Right lobe of liver (tissue), 4 donors: ENCODE data around the gene NDUFS8.

ENCODE experiments used
- CTCF ChIP-seq, 4 donors: fragments of 200-600 bp in 3 of 4; fragments of 450-650 bp in 1 of 4; IDR thresholded peaks; one replicate each; pipeline versions ENCODE4 v1.5.1 to v1.8.0; 2016 to 2022; ENCODE audit warnings: antibody characterized with exemption in 4 of 4, mild to moderate bottlenecking in 2 of 4
- POLR2A ChIP-seq: fragments of 450-650 bp; IDR thresholded peaks from one replicate; pipeline ENCODE4 v1.6.1; 2017; ENCODE audit warnings: antibody characterized with exemption, mild to moderate bottlenecking
- donor health status: DM: no; HTN: no; CAD: no.
- donor health status: DM: no; HTN: no; CAD: no.
- donor health status: DM: no; HTN: yes; CAD: no.

GRCh38 chr11:68008381-68009337 lies 21.8 kb upstream of the NDUFS8 start:
- no peak for TF ChIP-seq POLR2A
- no peak for TF ChIP-seq CTCF (IDR thresholded peaks at IDR 0.05)
